ENCODE results near the gene ZNF423.
A peak's percentile ranks its signal among the peaks of the same experiment; 100 is the strongest.
"Not testable (repeated sequence)": the region's sequence is repeated elsewhere in the genome, so short reads cannot be mapped to it uniquely, and the experiment has no call there.

The ZNF423 gene

DNA sequence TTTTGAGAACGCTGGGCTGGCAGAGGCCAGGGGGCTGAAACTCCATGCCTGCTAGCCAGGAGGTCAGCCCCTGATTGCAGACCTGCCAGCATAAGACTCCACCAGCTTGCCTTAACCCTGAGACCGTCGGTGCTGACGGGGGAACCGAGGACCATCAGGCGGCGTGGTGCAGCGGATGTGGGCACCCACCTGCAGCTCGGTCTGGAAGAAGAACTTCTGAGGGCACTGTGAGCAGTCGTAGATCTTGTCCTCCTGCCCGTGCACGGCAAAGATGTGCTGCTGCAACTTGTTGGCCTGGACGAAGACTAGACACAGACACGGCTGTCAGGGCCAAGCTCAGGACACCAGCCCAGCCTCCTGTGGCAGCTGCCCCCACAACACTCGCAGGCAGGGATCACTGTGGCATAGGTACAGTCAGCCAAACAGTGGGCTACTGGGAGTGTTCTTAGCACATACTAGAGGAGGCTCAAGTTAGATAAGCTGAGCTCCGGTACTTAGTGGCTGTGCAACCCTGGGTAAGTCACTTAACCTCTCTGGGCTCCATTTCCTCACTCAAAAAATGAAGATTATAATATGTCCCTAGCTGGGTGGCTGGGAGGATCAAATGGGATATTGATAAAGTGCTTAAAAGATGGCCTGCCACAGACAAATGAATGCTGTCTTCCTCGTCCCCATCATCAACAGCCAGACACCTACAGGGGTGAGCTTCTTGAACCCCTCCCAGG is 332.3 kb downstream of the ZNF423 start:
- no peak for DNase-seq

DNA sequence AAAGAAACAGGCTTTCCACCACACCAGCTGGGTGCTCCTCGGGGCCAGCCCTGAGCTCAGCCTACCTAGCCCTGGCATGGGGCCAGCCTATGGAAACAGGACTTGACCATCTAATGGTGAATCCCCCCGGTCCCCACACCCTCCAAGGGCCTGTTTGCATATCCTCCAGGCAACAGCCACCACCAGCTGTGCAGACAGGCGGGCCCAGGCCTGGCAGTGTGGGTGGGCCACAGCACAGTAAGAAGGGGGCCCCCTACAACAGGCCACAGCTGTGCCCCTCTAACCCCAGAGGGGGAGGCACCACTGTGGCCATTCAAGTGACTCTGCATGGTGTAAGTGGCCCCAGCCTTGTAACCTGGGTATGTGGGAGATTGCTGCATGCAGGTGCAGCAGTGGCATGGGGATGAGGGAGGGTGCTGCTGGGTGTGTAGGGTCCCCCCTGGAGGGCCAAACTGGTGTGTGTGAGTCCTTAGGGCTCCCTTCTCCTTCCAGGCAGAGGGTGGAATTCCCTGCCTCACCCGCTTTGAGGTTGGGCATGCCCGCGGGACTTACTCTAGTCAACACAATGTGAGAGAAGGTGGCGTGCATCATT is 334.1 kb downstream of the ZNF423 start:
- DNase-seq = no peak

DNA sequence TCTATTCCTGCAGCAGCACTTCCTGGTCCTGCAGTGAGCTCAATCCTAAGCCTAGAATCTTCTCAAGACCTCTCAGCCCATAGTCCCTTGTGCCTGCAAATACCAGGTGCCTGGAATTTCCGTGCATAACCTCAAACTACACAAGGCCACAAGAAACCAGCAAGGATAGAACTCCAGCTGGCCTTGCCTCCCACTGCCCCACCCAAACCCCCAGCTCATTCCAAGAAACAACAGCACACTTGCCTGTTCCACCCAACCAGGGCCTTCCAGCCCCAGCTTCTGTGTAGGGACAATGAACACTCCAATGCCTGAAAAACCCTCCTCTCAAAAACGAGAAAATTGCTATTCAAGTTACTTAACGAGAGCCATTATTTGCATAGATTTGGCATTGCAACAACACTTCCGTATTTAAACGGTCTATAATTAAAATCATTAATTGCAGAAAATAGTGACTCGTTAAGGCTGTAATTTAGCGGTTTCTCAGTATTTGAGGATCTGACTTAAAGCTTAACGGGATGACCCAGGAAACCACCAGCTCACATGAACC is 335.3 kb downstream of the ZNF423 start:
- no peak for DNase-seq

DNA sequence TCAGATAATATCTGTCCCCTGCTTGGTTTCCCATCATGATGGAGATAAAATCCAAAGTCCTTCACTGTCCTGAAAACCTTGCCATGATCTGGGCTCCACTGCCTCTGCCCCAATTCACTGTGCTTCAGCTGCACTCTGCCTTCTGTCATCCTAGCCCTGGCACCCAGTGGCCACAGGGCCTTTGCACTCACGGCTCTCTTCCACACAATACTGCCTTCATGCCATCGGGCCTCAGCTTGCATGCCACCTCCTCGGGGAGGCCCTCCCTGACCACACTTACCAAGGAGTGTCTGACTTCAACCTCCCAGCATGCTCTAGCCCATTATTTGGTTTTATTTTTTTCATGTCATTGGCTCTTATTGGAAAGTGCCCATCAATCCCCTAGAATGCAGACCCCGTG is 336.2 kb downstream of the ZNF423 start:
- DNase-seq = no peak

DNA sequence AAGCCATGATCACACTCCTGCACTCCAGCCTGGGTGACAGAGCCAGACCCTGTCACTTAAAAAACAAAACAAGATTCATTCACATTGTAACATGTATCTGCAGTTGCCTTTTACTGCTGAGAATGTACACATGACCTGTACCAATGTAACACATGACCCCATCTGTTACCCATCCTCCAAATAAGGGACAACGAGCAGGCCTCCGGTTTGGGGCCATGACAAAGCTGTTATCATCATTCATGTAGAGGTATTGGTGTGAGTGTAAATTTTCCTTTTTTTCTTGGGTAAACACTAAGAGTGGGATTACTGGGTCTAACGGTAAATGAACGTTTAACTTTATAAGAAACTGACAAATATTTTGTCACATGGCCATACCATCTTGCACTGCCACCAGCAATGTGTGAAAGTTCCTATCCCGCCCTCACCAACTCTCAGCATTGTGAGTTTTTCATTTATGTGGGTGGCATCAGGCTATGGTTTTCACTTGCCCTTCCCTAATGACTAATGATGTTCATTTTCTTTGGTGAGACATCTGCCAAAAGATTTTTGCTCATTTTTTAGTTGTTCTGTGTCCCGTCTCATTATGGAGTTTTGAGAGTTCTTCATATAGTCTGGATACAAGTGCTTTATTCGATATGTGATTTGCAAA is 336.8 kb downstream of the ZNF423 start:
- no peak for DNase-seq

DNA sequence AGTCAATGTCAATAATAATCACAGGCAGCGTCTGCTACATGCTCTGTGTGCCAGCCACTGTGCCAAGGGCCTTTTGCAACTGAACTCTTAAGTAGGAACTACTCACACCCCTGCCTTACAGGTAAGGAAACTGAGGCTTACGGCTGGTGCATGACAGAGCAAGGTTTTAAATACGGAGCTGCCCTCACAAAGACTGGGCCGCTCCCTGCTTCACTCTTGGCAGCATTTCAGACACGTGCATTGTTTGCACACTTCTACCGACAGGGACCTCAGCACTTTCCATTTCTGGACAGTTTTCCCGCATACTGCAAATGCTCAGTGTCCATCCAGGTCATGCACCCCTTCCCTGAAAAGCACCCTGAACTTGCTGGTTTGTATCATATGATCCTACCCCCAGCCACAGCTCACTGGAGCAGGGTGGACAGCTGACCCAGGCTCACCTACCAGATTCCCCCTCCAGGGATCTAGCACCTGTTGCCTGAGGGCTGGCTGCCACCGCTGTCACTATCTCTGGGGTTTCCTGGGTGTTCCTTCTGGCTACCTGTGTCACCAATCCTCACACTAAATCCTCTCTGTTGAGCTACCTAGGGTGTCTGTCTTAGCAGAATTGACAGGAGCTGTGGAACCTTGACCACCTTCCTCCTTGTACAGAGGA is 339.4 kb downstream of the ZNF423 start:
- DNase-seq = no peak

DNA sequence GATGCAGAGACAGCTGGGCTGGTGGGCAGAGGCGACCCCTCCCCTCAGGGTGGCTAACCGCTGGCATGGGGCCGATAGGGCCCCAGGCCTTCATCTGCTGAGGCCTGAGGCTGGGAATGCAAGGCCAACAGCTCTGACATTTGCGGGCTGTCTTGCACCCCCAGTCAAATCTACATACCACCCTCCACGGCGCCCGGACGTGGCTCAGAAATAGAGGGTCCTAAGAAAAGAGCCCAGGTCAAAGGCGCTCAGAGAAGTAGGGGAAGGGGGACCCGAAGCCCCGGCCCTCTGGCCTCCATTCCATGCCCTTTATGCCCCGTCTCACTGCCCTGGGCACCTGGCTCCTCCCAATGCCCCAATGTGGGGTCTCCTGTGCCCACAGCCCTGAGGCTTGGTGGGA is 340.1 kb downstream of the ZNF423 start:
- no peak for DNase-seq

DNA sequence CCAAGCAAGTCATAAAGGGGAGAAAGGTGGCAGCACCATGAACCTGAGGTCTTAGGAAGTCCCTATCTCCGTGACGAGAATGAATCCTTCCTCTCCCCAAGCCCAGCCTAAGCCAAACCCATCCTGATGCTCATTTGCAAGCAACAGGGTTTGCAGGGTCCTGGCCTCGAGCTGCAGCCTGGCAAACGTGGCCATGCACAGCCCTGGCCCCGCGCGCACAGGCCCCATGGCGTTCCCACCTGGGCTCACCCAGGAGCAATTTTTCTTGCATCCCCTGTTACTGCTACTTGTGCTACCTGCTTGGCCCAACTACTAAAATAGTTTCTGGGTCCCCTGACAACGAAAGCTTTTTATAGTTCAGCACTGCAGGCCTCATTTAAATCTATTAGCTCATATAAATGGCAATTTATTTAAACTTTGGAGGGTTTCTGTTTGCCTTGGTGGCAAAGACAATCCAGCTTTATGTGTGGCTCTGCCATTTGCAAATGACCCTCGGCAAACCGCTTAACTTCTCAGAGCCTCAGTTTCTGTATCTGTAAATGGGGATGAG is 340.8 kb downstream of the ZNF423 start:
- no peak for DNase-seq

DNA sequence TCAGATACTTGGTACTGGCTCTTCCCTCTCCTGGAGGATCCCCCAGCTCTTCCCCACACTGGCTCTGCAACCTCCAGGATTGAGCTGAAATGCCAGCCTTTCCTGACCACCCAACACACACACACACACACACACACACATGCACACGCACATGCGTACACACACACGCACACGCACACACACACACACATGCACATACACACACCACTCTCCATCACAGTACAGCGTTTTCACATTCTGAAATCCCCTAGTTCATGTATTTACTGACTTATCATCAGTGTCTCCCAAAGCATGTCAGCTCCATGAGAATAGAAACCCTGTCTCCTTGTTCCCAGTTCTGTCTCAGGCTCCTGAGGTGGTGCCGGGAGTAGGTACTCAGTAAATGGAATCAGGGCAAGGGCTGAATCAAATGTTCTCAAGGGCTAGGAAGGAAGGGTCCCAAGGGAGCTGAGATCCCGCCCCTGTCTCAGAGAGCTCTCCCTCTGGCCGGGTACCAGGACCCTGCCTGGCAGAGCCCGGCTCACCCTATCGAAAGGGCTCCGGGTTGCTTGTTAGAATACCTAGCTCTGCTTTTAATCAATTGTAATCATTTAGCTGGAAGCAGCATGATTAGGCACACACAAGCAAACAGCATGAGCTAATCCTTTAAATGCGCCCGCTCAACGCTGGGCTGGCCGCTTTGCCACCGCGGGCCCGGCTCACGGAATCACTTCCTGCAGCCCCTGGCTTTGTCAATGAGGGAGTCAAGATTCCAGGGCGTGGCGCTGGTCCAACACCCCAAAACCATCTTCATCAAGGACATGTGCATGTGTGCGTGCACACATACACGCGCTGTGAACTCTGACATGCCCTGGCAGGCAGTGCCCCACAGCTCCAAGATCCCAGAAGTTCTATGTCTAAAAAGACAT is 341.6 kb downstream of the ZNF423 start:
- DNase-seq = no peak

DNA sequence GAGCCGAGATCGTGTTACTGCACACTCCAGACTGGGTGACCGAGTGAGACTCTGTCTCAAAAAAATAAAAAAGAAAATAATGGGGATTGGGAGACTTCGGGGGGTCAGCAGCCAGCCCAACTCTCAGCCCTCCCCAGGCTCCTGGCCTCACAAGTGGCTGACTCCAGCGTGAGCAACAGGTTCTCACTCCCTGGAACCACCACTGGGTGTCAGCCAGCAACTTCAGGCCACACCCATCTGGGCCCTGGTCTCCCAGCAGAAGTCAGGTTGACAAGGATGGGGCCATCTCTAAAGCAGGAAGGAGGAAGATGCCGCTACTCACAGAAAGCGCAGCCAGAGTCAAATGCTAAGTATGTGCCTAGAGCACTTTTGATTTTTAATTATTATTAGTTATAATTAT is 342.9 kb downstream of the ZNF423 start:
- peak; percentile 49 for DNase-seq

DNA sequence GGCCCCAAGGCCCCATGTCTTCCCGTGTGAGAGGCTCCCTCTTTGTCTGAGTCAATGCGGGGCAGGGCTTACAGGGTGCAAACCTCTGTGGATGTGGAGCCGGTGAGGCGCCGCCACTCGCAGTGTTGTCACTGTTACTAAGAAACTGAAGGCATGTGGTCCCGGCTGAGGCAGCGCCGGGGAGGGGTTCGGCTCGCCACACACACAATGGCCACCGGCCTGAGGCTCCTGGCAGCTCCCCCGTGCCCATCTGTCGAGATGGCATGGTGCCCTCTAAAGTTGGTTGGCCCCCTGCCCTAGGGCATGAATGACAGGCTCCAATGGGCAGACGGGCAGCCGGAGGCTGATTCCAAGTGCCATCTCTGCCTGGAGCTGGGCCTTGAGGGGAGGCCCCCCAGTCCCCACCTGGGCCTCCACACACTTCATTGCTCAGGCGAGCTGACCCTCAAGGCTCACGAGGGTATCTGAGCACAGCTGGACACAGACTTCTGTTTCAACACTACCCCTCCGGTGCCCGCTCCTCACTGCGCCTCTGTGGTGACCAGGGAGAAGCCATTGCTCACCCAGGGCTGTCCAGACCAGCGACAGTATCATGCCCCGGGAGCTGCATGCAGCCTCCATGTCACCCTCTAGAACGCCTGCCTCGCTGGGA is 345.1 kb downstream of the ZNF423 start:
- no peak for DNase-seq

DNA sequence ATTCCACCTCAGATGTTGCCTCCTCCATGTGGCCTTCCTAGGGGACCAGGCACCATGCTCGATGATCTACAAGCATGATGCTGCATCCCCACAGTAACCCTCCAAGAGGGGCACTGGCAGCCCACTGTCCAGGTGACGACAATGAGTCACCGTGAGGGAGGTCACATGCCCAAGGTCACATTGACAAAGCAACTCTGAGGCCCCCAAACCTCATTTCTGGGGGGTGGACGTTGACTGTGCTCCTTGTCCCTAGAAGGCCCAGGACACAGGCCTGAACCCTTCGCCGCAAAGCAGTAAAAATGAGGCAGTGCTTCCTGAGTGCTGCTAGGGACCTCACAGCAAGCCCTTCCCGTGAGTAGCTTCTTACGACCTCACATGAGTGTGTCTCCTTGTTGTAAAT is 345.8 kb downstream of the ZNF423 start:
- DNase-seq = no peak

DNA sequence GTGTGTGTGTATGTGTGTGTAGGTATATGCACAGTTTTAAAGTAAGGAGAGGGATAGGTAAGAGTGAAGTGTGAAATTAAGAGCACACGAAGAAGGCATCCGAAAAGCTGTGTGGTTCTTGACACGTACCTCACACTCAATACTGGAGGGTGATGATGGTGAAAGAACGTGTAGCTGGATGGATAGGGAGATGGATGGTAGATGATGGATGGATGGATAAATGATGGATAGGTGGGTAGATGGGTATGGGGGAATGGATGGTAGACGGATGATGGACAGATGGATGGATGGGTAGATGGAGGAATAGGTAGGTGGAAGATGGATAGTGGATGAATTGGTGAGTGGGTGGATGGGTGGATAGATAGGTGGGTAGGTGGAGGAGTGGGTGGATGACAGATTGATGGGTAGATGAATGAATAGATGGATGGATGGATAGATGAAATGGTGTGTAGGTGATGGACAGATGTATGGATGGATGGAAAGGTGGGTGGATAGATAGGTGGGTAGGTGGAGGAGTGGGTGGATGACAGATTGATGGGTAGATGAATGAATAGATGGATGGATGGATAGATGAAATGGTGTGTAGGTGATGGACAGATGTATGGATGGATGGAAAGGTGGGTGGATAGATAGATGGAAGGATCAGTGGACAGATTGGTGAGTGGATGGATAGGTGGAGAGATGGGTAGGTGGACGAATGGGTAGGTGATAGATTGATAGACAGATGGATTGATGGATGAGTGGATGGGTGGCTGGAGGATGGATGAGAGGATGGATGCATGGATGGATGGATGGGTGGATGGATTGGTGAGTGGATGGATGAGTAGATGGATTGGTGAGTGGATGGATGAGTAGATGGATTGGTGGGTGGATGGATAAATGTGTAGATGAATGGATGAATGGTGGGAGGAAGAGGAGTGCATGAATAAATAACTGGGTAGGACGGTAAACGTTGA is 349.6 kb downstream of the ZNF423 start:
- DNase-seq = not testable (repeated sequence)

DNA sequence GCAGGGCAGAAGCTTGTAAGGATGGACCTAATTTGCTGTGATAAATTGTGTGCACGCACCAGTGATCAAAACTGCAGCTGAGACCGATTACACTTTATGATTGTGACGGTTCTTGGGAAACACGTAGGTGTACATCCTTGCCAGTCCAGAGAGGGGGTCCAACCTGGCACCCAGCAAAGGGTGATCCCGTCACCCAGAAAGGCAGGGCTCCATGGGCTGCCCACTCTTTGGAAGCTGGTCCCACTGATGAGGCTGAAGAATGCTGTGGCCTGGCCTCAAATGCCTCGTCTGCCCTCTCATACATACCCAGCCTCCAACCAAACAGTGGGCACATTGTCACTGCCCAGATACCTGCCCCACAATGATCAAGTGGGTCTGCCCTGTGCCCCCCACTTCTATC is 350.4 kb downstream of the ZNF423 start:
- DNase-seq = no peak

DNA sequence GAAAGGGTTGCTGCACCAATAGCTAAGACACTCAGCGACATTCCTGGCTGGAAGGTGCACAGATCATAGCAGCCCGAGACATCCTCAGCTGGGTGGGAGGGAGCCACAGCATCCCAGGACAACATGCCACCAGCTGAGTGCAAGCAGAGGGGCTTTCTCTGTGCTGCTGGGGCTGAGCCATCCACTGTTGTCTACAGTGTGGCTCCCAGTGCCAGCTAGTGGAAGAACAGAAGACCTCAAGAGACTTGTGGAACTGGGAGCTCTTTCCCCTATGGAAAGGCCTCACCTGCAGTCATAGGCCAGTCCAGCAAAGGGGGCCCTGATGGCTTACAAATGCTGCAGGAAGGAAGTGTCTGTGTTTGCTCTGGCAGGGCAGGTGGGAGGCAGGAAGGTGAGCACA is 351.3 kb downstream of the ZNF423 start:
- no peak for DNase-seq

DNA sequence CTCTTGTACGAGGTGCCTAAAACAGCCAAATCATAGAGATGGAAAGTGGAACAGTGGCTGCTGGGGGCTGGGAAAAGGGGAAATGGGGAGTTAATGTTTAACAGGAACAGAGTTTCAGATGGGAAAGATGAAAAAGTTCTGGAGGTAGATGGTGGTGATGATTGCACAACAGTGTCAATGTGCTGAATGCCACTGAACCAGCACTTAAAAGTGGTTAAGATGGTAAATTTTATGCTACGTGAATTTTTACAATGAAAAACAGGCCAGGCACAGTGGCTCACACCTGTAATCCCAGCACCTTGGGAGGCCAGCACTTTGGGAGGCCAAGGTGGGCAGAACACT is 351.9 kb downstream of the ZNF423 start:
- DNase-seq = no peak

DNA sequence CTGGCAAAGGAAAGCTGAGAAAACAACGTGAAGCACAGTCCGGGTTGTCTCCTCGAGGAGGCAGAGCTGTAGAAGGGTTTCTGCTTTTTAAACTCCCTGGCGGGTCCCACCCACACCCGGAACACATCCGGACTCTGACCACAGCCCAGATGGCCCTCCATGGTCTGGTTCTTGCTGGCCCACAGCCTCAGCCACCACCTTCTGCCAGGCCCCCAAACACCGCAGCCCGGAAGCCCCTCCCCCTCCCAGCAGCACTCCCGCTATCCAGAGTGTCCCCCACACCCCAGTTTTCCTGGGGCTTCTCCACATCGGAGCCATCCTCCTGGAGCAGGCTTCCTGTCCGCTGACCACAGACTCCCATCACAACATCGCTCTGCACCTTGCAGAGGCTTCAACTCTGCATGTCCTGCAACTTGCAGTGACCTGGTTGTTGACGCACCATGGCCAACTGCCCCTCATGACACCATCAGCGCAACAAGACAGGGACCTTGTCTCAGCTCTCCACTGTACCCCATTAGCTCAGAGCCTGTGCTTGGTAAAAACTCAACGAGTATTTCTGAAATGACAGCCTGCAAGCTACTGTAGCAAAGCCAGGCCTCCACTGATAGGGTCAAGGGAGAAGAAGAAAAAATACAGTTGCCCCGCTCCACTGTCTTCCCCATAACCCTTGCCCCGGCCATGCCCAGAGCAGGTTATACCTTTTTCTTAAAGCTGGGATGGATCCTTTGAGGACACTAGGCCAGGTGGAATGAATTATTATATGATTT is 352.5 kb downstream of the ZNF423 start:
- no peak for DNase-seq

DNA sequence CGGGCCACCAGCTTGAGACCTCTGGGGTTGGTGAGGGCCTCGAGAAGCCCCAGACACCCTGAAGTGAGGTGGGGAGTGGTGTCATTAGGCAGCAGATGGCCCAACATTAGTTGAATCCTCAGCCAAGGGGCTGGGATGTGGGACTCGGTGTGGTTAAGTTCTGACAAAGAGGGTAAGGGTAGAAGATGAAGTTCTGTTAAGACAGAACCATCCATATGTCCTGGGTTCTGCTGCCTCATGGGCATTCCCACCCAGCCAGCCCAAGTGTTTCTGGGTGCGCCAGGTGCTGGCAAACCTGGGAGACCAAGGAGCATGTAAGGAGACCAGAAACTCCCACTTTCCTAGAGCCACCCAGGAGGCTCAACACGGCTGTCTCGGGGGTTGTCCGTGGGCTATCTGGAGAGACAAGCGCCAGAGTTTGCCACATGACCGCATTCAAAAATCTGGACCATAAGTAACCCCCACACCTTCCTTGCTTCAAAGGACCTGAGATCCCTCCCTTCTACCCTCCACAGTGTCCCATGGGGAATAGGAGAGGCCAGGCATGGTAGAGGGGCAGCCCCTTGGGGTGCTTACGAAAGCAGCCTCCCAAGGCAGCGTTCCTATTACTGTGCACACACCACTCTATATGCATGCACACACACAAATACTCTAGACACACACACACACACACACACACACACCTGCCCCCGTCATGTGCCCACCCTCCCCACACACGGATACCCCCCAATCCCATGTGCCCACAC is 353.6 kb downstream of the ZNF423 start:
- DNase-seq = no peak

All from COR-L47 (cell line).